Astrocyte (in vitro differentiated cells and primary cell): ENCODE measurements around the gene SAMD4A.

Experiments
- CTCF ChIP-seq: IDR thresholded peaks from 2 replicates; pipeline ENCODE4 v1.5.1; 2011; ENCODE audit warnings: low read depth, mild to moderate bottlenecking, inconsistent platforms, low read length, moderate library complexity; ENCODE audit not compliant: insufficient read depth
- EZH2 ChIP-seq: IDR thresholded peaks from 2 replicates; pipeline ENCODE4 v1.6.1; 2012; ENCODE audit warnings: mild to moderate bottlenecking, low read length, inconsistent platforms; ENCODE audit not compliant: insufficient read depth

GRCh38 chr14:54749727-54750126 lies 182.8 kb downstream of the SAMD4A start:
- TF ChIP-seq CTCF: no peak
- no peak for TF ChIP-seq EZH2
